GM21526 (cell line): ENCODE measurements around the gene PALD1.
"Not testable (repeated sequence)": the region's sequence is repeated elsewhere in the genome, so short reads cannot be mapped to it uniquely, and the experiment has no call there.

Source experiments
- ATAC-seq: cut with Tn5 transposase; IDR thresholded peaks from one replicate; pipeline ENCODE4 v1.9.1; 2021; ENCODE audit warnings: moderate library complexity; ENCODE audit not compliant: unreplicated experiment, low FRiP score

Gene PALD1

DNA sequence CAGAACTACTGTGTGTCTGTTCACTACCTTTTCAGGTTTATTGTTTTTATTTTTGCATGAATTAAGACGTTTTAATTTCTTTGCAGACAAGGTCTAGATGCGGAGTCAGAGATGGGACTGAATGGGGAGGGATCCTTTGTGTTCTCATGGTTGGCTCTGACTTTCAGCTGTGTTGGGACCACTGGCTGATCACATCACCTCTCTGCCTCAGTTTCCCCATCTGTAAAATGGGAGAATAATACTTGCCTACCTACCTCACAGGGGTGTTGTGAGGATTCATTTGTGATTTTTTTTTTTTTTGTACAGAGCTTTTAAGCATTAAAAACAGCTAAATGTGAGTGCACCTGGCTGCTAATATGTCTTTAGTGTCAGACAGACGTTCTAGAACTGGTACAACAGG, 89.5 kb downstream of the PALD1 start:
- ATAC-seq = no peak

DNA sequence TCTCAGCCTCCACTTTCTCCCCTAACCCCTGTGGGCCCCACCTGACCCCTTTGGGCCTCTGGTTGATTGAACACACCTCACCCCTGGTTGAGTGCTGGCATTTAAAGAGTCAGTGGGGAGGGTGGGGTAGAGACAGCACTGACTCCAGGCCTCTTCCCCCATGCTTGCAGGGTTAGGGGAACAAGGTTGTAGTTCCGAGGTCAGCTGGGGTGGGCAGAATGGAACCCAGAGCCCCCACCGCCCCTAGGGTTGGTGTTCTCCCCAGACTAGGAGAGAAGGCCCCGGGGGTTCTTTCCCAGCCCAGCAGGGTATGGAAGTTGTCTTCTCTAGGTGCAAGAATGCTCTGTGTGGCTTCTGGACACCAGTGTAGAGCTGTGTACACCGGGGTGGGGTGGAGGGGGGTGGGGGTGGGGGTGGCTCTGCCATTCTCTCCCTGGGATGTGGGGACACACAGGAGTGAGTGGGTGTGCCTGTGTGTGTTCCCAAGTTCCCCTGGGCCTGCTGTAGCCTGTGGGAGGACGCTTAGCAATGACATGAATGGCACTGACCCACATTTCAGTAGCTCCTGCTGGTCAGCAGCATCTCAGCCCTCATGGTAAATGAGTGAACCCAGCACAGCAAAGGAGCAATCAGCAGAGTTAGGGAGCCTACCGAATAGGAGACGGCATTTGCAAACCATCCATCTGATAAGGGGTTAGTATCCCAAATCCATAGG, 90.4 kb downstream of the PALD1 start:
- no peak for ATAC-seq

DNA sequence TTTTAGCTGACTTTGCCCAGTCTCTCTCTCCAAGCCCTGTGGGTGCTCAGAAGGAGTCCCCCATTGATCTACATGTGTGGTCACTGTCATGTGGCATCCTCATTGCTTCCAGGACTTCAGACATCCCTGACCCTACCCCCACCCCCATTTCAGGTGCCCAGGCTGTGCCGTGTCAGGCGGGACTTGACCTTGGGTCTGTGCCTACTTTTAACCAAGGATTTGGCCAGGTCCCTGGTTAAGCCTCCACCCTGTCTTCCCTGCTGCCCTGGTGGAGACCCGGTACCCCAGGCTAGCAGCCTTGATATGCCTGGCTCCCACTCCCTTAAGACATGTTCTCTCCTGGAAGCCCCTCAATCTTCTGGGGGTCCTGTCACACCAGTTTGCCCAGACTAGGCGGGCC, 92.7 kb downstream of the PALD1 start:
- no peak for ATAC-seq

DNA sequence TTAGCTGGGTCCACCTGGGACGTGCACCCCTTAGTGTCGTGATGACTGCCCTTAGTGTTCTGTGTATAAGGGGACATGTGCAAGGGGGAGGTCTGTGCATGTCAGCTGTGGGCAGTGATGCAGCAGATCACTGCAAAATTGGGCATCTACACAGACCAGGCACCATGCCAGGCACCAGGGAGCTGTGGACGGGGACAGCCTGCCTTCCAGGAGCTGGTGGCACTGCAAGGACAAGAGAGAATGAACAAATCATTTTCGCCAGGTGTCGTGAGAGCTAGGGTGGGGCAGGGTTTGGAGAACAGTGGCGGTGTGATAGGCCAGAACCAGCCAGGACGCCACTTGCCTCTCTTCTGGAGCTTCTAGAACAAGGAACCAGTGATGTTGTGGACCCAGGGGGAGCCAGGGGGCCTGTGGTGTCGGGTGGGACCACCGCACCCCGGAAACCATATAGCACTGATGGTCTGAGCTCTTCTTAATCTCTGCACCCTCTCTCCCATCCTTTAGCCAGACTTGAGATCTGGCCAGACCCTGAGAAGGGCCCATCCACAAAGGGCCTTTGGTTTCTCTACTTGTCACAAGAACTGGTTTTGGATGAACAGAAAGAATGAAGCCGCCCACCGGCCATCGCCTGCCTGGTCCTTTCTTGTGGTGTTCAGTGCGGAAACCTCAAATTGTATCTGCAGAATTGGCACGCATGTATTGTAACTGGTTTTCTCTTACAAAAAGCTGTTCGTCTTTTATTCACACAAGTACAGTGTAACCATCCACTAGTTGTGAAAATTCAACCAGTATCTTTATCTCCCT, 93.3 kb downstream of the PALD1 start:
- no peak for ATAC-seq

DNA sequence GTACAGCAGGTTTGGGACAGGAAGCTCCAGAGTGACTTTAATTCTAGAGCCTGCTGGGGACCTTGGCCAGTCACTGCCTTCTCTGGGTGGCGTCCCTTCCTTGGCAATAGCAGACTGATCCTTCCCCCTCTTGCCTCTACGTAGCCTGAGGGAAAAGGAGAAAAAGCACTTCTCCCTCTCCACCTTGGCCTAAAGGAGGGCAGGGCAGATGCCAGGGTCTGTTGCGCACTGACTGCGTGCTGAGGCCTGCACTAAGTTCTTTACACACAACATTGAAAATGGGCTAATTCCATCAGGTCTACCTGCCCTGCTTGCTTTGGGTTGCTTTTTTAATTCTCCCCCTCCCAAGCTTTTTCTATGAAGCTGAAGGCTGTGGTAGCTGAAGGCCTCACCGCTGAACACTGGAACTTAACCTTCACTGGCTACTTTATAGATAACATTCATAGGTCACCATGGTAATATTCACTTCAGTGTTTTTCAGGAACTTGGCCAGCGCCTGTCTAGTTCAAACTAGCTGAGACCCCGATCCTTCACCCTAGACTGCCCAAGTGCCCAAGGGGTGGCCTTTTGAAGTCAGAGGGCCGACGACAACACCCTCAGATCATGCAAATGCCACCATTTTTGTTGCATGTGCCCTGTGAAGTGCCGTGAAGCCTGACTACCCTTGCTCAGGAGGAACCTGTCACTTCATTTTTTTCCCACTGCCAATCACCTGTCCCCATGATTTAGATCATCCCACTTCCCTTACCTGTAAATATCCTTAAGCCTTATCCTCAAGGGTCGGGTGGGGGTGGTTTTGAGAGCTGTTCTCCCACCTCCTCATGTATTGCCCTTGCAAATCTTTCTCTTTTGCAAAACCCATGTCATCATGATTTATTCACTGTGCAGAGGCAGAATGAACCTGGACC, 95.3 kb downstream of the PALD1 start:
- ATAC-seq = no peak

DNA sequence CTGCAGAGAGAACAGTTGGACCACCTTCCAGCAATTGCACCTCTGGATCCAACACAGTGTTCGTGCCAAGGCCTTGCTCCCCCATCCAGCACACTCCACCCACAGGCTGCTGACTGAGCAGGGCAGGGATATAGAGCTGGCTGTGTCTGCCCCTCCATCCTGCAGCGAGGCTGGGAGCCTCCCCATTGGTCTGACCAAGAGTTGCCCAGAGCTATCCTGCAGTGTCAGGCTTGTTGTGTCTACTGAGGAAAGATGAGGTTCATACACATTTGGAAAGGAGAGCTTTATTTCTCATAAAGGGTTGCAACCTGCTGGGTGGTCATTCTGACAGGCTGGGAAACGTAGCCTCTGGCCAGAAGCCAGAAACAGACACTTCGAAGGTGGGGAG, 96.9 kb downstream of the PALD1 start:
- no peak for ATAC-seq

DNA sequence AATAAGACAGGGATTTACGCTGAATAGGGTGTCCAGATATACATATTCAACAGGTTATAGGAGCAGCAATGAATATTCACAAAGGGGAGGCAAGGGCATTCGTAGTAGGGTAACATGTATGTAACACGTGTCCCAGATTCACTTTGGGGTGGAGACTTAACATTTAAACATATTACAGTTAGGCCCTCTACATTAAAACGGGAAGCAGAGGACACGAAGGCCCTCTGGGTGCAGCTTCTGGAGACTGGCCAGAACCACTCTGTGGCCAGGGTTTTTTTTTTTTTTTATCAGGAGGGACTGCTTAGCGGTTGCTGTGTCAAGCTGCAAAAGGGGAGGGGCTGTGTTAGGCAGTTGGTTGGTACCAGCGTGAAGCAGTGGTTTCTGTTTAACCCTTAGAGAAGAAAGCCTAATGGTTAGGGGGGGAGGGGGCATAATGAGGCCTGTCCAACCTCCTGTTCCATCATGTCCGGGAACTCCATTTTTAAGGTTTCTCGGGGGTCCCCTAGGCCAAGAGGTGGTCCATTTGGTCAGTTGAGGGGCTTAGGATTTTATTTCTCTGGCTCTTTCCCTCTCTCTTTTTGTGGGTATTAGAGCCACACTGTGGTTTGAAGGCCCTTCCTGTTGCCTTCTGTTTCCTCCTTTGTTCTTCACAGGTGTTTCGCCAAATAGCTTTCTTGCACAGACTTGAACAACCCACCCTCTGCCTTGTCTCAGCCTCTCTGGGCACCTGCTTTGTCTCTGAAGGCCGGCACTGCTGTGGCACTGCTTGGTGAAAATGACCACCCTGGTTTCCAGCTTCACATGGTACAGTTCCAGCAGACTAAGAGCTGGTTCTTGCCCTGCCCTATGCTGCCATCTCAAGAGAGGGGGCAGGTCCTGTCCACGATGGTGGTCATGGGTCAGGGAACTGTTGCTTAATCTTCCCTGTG, 97.6 kb downstream of the PALD1 start:
- ATAC-seq = peak; percentile 47

- ATAC-seq = peak; percentile 2
These were observed 98.4 kb downstream of the PALD1 start for GRCh38 chr10:70576803-70577517.

GRCh38 chr10:70578371-70578947, 99.9 kb downstream of the PALD1 start:
- peak; percentile 40 for ATAC-seq

DNA sequence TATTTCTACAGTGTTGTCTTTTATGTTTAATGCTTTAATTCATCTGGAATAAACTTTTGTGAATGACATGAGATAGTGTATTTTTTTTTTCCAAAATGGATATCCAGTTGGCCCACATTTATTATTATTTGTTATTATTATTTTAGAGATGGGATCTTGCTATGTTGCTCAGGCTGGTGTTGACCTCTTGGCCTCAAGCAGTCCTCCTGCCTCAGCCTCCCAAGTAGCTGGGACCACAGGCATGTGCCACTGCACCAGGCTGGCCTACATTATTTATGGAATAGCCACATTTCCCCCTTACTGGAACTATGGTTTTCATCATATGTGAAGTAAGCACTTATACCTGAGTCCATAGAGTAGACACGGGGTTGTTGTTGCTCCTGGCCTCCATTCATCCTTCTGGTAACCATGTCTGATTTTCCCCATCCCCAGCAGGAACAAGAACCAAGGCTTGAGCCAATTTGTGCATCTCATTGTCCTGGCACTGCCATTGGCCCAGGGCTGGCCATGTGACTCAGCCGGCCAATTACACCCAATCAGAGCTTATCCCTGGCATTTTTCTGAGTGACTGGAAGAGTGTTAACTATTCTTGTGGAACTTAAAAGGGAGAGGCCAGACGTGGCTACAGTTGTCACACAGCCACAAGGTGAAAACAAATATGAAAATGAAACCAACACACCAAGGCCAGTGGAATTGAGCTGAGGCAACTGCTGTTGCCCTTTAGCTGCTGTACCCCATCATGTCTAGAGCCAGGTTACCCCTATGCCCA, 100.9 kb downstream of the PALD1 start:
- ATAC-seq = no peak

DNA sequence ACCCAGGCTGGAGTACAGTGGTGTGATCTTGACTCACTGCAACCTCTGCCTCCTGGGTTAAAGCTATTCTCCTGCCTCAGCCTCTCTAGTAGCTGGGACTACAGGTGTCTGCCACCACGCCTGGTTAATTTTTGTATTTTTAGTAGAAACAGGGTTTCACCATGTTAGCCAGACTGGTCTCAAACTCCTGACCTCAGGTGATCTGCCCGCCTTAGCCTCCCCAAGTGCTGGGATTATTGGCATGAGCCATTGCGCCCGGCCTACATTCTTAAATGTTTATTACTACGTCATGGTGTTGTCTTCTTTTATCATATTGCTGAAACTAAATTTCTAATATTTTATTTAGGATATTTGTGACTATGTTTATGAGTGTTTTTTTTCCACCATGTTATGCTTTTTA, 102.6 kb downstream of the PALD1 start:
- ATAC-seq = not testable (repeated sequence)

GRCh38 chr10:70582793-70583668, 104.5 kb downstream of the PALD1 start:
- no peak for ATAC-seq

DNA sequence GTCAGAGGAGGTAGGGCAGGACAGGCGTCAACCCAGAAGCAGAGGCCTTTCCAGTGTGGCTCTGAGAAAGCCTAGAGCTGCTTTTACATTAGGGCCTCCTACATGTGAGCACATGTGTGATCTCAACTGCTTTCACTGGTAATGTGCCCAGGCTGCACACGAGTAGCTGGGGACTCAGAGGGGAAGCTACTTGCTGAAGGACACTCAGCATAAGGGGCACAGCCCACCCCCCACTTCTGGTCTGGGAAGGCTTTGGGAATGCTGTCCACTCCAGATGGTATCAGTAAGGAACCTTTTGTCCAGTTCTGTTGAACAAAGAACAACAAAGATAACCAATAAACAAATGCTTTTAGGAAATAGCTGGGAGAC, 105.1 kb downstream of the PALD1 start:
- no peak for ATAC-seq

DNA sequence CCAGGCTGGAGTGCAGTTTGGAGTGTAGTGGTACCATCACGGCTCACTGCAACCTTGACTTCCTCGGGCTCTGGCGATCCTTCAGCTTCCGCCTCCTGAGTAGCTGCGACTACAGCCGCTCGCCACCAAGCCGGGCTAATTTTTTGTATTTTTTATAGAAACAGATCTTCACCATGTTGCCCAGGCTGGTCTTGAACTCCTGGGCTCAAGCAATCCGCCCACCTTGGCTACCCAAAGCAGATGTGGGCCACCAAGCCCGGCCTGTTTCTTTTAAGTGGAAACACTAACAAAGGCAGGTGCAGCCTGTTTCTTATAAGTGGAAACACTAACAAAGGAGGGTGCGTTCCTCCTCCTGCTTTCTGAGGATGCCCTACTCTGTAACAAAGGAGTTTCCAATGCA, 105.8 kb downstream of the PALD1 start:
- ATAC-seq = no peak

GRCh38 chr10:70584909-70585544, 106.5 kb downstream of the PALD1 start:
- ATAC-seq = no peak

GRCh38 chr10:70585578-70586169, 107.1 kb downstream of the PALD1 start:
- ATAC-seq = no peak
